A549 (cell line): ENCODE measurements around the gene LRRC7.

Experiments used
- CTCF ChIP-seq: fragments of >200 bp; sonication (Bioruptor Twin); formaldehyde crosslinking; IDR thresholded peaks from 3 replicates; pipeline ENCODE4 v1.5.1; 2016
- EP300 ChIP-seq, 2 experiments: fragments of >200 bp; sonication (Bioruptor Twin); formaldehyde crosslinking; IDR thresholded peaks; 2 replicates in 1 of 2; 3 replicates in 1 of 2; pipeline ENCODE4 v1.6.1; 2016 to 2017
- HDAC2 ChIP-seq: fragments of 200-600 bp; sonication (generic); IDR thresholded peaks from 2 replicates; pipeline ENCODE4 v1.6.1; 2016
- JUN ChIP-seq, 2 experiments: fragments of >200 bp; sonication (Bioruptor Twin); formaldehyde crosslinking; IDR thresholded peaks; 2 replicates in 1 of 2; 3 replicates in 1 of 2; pipeline ENCODE4 v1.6.1; 2016 to 2017
- NR3C1 ChIP-seq: fragments of >200 bp; sonication (Bioruptor Twin); formaldehyde crosslinking; IDR thresholded peaks from 3 replicates; pipeline ENCODE4 v1.6.1; 2017
- POLR2A ChIP-seq: IDR thresholded peaks from 2 replicates; pipeline ENCODE4 v1.6.1; 2012; ENCODE audit warnings: mild to moderate bottlenecking, low read length
- RAD21 ChIP-seq, 2 experiments: fragments of >200 bp in 1 of 2; sonication (Bioruptor Twin) in 1 of 2; formaldehyde crosslinking in 1 of 2; IDR thresholded peaks in 1 of 2; conservative IDR thresholded peaks in 1 of 2; 2 replicates in 1 of 2; 3 replicates in 1 of 2; pipeline ENCODE4 v1.6.1; 2012 to 2018; ENCODE audit warnings: inconsistent platforms in 1 of 2
- USF2 ChIP-seq: fragments of 450-650 bp; IDR thresholded peaks from 2 replicates; pipeline ENCODE4 v1.6.1; 2014; ENCODE audit warnings: antibody characterized with exemption
- TF ChIP-seq, protein P1 (sequence below): IDR thresholded peaks from 2 replicates; pipeline ENCODE4 v1.6.1; 2012
- TF ChIP-seq, protein P2 (sequence below): fragments of 200-600 bp; sonication (generic); IDR thresholded peaks from 2 replicates; pipeline ENCODE4 v1.6.1; 2016; ENCODE audit warnings: antibody characterized with exemption, mild to moderate bottlenecking, moderate library complexity
- TF ChIP-seq, protein P3 (sequence below): IDR thresholded peaks from 2 replicates; pipeline ENCODE4 v1.6.1; 2012
- TF ChIP-seq, protein P4 (sequence below): IDR thresholded peaks from 2 replicates; pipeline ENCODE4 v1.6.1; 2012; ENCODE audit warnings: low read depth, borderline replicate concordance

- TF ChIP-seq, protein P1, sequence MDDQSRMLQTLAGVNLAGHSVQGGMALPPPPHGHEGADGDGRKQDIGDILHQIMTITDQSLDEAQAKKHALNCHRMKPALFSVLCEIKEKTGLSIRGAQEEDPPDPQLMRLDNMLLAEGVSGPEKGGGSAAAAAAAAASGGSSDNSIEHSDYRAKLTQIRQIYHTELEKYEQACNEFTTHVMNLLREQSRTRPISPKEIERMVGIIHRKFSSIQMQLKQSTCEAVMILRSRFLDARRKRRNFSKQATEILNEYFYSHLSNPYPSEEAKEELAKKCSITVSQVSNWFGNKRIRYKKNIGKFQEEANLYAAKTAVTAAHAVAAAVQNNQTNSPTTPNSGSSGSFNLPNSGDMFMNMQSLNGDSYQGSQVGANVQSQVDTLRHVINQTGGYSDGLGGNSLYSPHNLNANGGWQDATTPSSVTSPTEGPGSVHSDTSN, result no peak
- no peak for TF ChIP-seq HDAC2
- no peak for TF ChIP-seq CTCF
- no peak for TF ChIP-seq POLR2A
- TF ChIP-seq, protein P2, sequence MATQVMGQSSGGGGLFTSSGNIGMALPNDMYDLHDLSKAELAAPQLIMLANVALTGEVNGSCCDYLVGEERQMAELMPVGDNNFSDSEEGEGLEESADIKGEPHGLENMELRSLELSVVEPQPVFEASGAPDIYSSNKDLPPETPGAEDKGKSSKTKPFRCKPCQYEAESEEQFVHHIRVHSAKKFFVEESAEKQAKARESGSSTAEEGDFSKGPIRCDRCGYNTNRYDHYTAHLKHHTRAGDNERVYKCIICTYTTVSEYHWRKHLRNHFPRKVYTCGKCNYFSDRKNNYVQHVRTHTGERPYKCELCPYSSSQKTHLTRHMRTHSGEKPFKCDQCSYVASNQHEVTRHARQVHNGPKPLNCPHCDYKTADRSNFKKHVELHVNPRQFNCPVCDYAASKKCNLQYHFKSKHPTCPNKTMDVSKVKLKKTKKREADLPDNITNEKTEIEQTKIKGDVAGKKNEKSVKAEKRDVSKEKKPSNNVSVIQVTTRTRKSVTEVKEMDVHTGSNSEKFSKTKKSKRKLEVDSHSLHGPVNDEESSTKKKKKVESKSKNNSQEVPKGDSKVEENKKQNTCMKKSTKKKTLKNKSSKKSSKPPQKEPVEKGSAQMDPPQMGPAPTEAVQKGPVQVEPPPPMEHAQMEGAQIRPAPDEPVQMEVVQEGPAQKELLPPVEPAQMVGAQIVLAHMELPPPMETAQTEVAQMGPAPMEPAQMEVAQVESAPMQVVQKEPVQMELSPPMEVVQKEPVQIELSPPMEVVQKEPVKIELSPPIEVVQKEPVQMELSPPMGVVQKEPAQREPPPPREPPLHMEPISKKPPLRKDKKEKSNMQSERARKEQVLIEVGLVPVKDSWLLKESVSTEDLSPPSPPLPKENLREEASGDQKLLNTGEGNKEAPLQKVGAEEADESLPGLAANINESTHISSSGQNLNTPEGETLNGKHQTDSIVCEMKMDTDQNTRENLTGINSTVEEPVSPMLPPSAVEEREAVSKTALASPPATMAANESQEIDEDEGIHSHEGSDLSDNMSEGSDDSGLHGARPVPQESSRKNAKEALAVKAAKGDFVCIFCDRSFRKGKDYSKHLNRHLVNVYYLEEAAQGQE, result no peak
- TF ChIP-seq JUN (IDR thresholded peaks at IDR 0.05), result no peak
- TF ChIP-seq EP300 (IDR thresholded peaks at IDR 0.05), result no peak
- no peak for TF ChIP-seq USF2
- TF ChIP-seq NR3C1, result no peak
- no peak for TF ChIP-seq RAD21 (conservative IDR thresholded peaks at IDR 0.05 in 1 of 2, IDR thresholded peaks at IDR 0.05 in 1 of 2)
- TF ChIP-seq, protein P3, sequence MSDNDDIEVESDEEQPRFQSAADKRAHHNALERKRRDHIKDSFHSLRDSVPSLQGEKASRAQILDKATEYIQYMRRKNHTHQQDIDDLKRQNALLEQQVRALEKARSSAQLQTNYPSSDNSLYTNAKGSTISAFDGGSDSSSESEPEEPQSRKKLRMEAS, result no peak
- TF ChIP-seq, protein P4, sequence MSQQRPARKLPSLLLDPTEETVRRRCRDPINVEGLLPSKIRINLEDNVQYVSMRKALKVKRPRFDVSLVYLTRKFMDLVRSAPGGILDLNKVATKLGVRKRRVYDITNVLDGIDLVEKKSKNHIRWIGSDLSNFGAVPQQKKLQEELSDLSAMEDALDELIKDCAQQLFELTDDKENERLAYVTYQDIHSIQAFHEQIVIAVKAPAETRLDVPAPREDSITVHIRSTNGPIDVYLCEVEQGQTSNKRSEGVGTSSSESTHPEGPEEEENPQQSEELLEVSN, result no peak
Measured at GRCh38 chr1:70085521-70085920, 517.8 kb downstream of the LRRC7 start.
